Measurements from ENCODE around the gene FOSB.
A peak's percentile ranks its signal among the peaks of the same experiment; 100 is the strongest.
"Not testable (repeated sequence)": the region's sequence is repeated elsewhere in the genome, so short reads cannot be mapped to it uniquely, and the experiment has no call there.

The FOSB gene

GRCh38 chr19:45428384-45429231 lies 39.2 kb upstream of the FOSB start:
- no peaks in the 10 kb centered on the region for H3K9me3 ChIP-seq
- H3K4me3 ChIP-seq, result peak overlapping the region; percentile 50 to 57
- peak overlapping the region; percentile 94 to 95 for H3K27ac ChIP-seq
- peak; percentile 42 to 50 for TF ChIP-seq CTCF (IDR thresholded peaks at IDR 0.05)
- peak; percentile 57 to 92 for DNase-seq
- H3K4me1 ChIP-seq, result peaks cover 0 to 49% (median 33%) of the 10 kb centered on the region in 4 donors
- intact Hi-C loops (cut with DNase I; ENCODE audit: low total_unique reads), result no loop called here
- H3K36me3 ChIP-seq, result no peaks in the 10 kb centered on the region
- no peaks in the 10 kb centered on the region for H3K27me3 ChIP-seq

- Histone ChIP-seq H3K27ac (peak overlapping the region; percentile 94 to 95), H3K4me1 (peaks cover 0 to 39% (median 24%) of the 10 kb centered on the region in 4 donors)
- H3K9me3 ChIP-seq; DNase-seq; H3K4me3 ChIP-seq; H3K27me3 ChIP-seq; intact Hi-C loops (cut with DNase I; ENCODE audit: low total_unique reads); H3K36me3 ChIP-seq: not testable (repeated sequence)
These were observed 37.9 kb upstream of the FOSB start for GRCh38 chr19:45429896-45430295.

- DNase-seq; intact Hi-C loops (cut with DNase I; ENCODE audit: low total_unique reads): not testable (repeated sequence)
These were observed 36.8 kb upstream of the FOSB start for GRCh38 chr19:45431008-45431407.

GRCh38 chr19:45432543-45432942 lies 35.3 kb upstream of the FOSB start:
- H3K4me3 ChIP-seq; H3K9me3 ChIP-seq; H3K27me3 ChIP-seq; DNase-seq; intact Hi-C loops (cut with DNase I; ENCODE audit: low total_unique reads); H3K27ac ChIP-seq; H3K36me3 ChIP-seq: not testable (repeated sequence)
- H3K4me1 ChIP-seq, result peaks cover 0 to 23% (median 16%) of the 10 kb centered on the region in 4 donors

More at GRCh38 chr19:45431008-45431407, 36.8 kb upstream of the FOSB start:
- H3K27me3 ChIP-seq, H3K27ac ChIP-seq, H3K36me3 ChIP-seq, H3K9me3 ChIP-seq, H3K4me3 ChIP-seq: not testable (repeated sequence)
- H3K4me1 ChIP-seq, result peaks cover 0 to 31% (median 18%) of the 10 kb centered on the region in 4 donors

GRCh38 chr19:45437328-45437727 lies 30.5 kb upstream of the FOSB start:
- no peak for DNase-seq
- no peak for TF ChIP-seq CTCF (IDR thresholded peaks at IDR 0.05)
- intact Hi-C loops (cut with DNase I; ENCODE audit: low total_unique reads), result no loop called here
- Histone ChIP-seq H3K9me3 (no peaks in the 10 kb centered on the region), H3K27me3 (no peaks in the 10 kb centered on the region), H3K27ac (no peak overlapping the region), H3K4me1 (peaks cover 0 to 17% (median 9%) of the 10 kb centered on the region in 4 donors), H3K36me3 (no peaks in the 10 kb centered on the region), H3K4me3 (no peak overlapping the region)

- Histone ChIP-seq H3K27ac (peak overlapping the region; percentile 92), H3K4me3 (peak overlapping the region; percentile 60 to 80), H3K4me1 (peaks cover 1 to 27% (median 22%) of the 10 kb centered on the region in 4 donors), H3K27me3 (no peaks in the 10 kb centered on the region), H3K36me3 (no peaks in the 10 kb centered on the region), H3K9me3 (no peaks in the 10 kb centered on the region)
- intact Hi-C loops (cut with DNase I; ENCODE audit: low total_unique reads), result loop anchor here (2.0 kb wide), 1 partner anchor 40 kb away; no protein-coding TSS in a partner anchor
- no peak for DNase-seq
- TF ChIP-seq CTCF (IDR thresholded peaks at IDR 0.05), result no peak
These were observed 28.6 kb upstream of the FOSB start for GRCh38 chr19:45439190-45439568.

- Histone ChIP-seq H3K9me3 (no peaks in the 10 kb centered on the region), H3K27me3 (no peaks in the 10 kb centered on the region), H3K27ac (peak overlapping the region; percentile 92), H3K36me3 (no peaks in the 10 kb centered on the region), H3K4me1 (peaks cover 5 to 32% (median 24%) of the 10 kb centered on the region in 4 donors), H3K4me3 (peak overlapping the region; percentile 60 to 80)
- peak; percentile 99 for TF ChIP-seq CTCF (IDR thresholded peaks at IDR 0.05)
- peak; percentile 87 to 95 for DNase-seq
- intact Hi-C loops (cut with DNase I; ENCODE audit: low total_unique reads), result loop anchor here (2.0 kb wide), 1 partner anchor 39 kb away; no protein-coding TSS in a partner anchor
These were observed 28.1 kb upstream of the FOSB start for GRCh38 chr19:45439569-45440258.
